CD4-positive, alpha-beta T cell (primary cell): ENCODE data around the gene C3orf70. TPM values are rescaled to one million over a fixed set of nuclear protein-coding genes. Genes with fewer than 3 reads are reported as not detected.

ENCODE experiments used
- ATAC-seq: fragments of 200-7000 bp; cut with Tn5 transposase; one replicate; pipeline ENCODE4 v1.10.0; 2022; ENCODE audit warnings: mild to moderate bottlenecking; ENCODE audit not compliant: poor library complexity
- CTCF ChIA-PET: fragments of 350-600 bp; sonication (Branson Sonifier 250); formaldehyde crosslinking; loops from one replicate; lab custom pipeline; 2021; ENCODE audit warnings: antibody characterized with exemption, inconsistent platforms; lab: Charles Lee
- POLR2A ChIA-PET: fragments of 350-600 bp; sonication (Branson Sonifier 250); formaldehyde crosslinking; loops from one replicate; lab custom pipeline; 2021; ENCODE audit warnings: antibody characterized with exemption, inconsistent platforms; lab: Charles Lee
- DNase-seq, 14 experiments: peaks; one replicate each; pipeline ENCODE4 v3.0.0-alpha.2; 2013 to 2020; ENCODE audit warnings: mixed read lengths in 2 of 14
- H3K27ac ChIP-seq, 2 donors: one replicate each; pipeline versions ENCODE4 v1.5.1 to v1.7.0; 2013; ENCODE audit warnings: low read length in 2 of 2, low read depth in 1 of 2, mild to moderate bottlenecking in 1 of 2
- H3K27me3 ChIP-seq, 2 experiments: 1 replicate in 1 of 2; 2 replicates in 1 of 2; pipeline versions ENCODE4 v1.6.1 to v1.7.0; 2013; ENCODE audit warnings: low read length in 2 of 2, control low read depth in 1 of 2, mild to moderate bottlenecking in 1 of 2, moderate library complexity in 1 of 2; ENCODE audit not compliant: insufficient read depth in 2 of 2, control insufficient read depth in 1 of 2
- H3K36me3 ChIP-seq: one replicate; pipeline ENCODE4 v1.6.1; 2013; ENCODE audit warnings: low read length, control low read depth; ENCODE audit not compliant: insufficient read depth
- H3K4me1 ChIP-seq: one replicate; pipeline ENCODE4 v1.6.1; 2013; ENCODE audit warnings: low read length, control low read depth; ENCODE audit not compliant: insufficient read depth
- H3K4me3 ChIP-seq: one replicate; pipeline ENCODE4 v1.5.1; 2013; ENCODE audit warnings: mild to moderate bottlenecking, low read length, moderate library complexity
- H3K9me3 ChIP-seq, 2 experiments: 1 replicate in 1 of 2; 2 replicates in 1 of 2; pipeline versions ENCODE4 v1.6.1 to v1.7.0; 2013; ENCODE audit warnings: low read length in 2 of 2, mild to moderate bottlenecking in 2 of 2, control low read depth in 1 of 2, moderate library complexity in 1 of 2; ENCODE audit not compliant: control insufficient read depth in 1 of 2, insufficient read depth in 1 of 2
- H3K27ac Mint-ChIP-seq: one replicate; pipeline ENCODE4 v1.8.0; 2020; ENCODE audit warnings: mixed read lengths
- H3K27me3 Mint-ChIP-seq: one replicate; pipeline ENCODE4 v1.8.0; 2021; ENCODE audit warnings: mixed read lengths
- H3K36me3 Mint-ChIP-seq: one replicate; pipeline ENCODE4 v1.8.0; 2021; ENCODE audit warnings: low read depth, mixed read lengths
- H3K4me1 Mint-ChIP-seq: one replicate; pipeline ENCODE4 v1.8.0; 2021; ENCODE audit warnings: low read depth, mixed read lengths
- H3K4me3 Mint-ChIP-seq: one replicate; pipeline ENCODE4 v1.8.0; 2020; ENCODE audit warnings: mild to moderate bottlenecking, mixed read lengths
- H3K9me3 Mint-ChIP-seq: one replicate; pipeline ENCODE4 v1.8.0; 2020; ENCODE audit warnings: mixed read lengths
- intact Hi-C, 2 experiments: fragments of 100-400 bp; cut with DNase I in 1 of 2; cut with micrococcal nuclease in 1 of 2; formaldehyde crosslinking; loops; one replicate each; pipeline versions ENCODE4 v1.15.1 to v1.9.0; 2023 to 2025; cut with DNase I, micrococcal nuclease
- total RNA-seq, 174 experiments: library from RNA in 2 of 174; stranded (reverse) in 2 of 174; gene quantifications; one replicate each; pipeline ENCODE4 v1.2.3 and lab custom pipeline; 2021 to 2026
- TF ChIP-seq, protein P1 (sequence below): fragments of 200-600 bp; IDR thresholded peaks from one replicate; pipeline ENCODE4 v1.8.0; 2022; ENCODE audit warnings: antibody characterized with exemption, mild to moderate bottlenecking

C3orf70 gene
- total RNA-seq, 2 experiments from 2014 or later, result not detected

DNA sequence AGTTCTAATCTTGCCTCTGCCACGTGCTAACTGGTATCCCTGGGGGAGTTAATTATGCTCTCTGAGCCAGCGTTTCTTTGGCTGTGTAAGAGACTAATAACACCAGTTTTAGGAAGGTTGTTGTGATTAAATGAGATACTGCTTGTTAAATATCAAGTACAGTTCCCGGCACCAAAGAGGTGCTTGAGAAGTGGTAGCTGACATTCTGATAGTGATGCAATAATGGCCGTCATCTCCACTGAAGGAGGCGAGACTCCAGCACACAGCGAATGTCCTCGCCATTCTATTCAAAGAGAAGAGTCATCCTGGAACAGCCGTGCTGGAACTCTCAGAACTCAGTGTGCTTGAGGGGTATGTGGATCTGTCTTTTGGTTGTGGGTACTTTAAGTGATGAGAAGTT lies 9.8 kb upstream of the C3orf70 start:
- Histone ChIP-seq H3K4me3 (no peak overlapping the region), H3K27me3 (peaks cover 0 to 2% of the 10 kb centered on the region in 2 experiments), H3K36me3 (no peaks in the 10 kb centered on the region), H3K9me3 (no peaks in the 10 kb centered on the region), H3K27ac (no peak overlapping the region), H3K4me1 (no peaks in the 10 kb centered on the region)
- ChIA-PET POLR2A (no interaction called here), CTCF (no interaction called here)
- no peaks in the 10 kb centered on the region for H3K9me3 Mint-ChIP-seq
- no peak overlapping the region for H3K27ac Mint-ChIP-seq
- DNase-seq, result no peak
- intact Hi-C loops, result no loop called here
- H3K4me3 Mint-ChIP-seq, result no peak overlapping the region
- ATAC-seq, result no peak
- TF ChIP-seq, protein P1, sequence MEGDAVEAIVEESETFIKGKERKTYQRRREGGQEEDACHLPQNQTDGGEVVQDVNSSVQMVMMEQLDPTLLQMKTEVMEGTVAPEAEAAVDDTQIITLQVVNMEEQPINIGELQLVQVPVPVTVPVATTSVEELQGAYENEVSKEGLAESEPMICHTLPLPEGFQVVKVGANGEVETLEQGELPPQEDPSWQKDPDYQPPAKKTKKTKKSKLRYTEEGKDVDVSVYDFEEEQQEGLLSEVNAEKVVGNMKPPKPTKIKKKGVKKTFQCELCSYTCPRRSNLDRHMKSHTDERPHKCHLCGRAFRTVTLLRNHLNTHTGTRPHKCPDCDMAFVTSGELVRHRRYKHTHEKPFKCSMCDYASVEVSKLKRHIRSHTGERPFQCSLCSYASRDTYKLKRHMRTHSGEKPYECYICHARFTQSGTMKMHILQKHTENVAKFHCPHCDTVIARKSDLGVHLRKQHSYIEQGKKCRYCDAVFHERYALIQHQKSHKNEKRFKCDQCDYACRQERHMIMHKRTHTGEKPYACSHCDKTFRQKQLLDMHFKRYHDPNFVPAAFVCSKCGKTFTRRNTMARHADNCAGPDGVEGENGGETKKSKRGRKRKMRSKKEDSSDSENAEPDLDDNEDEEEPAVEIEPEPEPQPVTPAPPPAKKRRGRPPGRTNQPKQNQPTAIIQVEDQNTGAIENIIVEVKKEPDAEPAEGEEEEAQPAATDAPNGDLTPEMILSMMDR, result no peak
- H3K36me3 Mint-ChIP-seq, result no peaks in the 10 kb centered on the region
- peaks cover 38% of the 10 kb centered on the region for H3K27me3 Mint-ChIP-seq
- H3K4me1 Mint-ChIP-seq, result no peaks in the 10 kb centered on the region

DNA sequence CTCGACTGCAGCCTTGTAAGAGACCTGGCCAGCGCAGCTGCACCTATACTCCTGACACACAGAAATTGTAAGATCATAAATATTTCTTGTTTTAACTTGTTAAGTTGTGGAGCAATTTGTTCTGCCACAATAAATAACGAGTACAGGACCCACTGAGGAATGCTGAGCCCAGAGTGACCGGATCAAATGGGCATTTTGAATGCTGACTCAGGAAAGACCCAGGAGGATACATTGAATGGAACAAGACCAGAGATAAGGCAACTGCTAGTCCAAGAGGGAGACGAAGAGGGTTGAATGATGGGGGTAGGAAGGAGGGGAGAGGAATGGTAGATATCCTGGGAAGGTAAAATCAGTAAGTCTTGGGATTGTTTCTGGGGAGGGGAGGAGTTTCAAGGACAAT lies 8.9 kb upstream of the C3orf70 start:
- no peak overlapping the region for H3K4me3 ChIP-seq
- peaks cover 0 to 2% of the 10 kb centered on the region in 2 experiments for H3K27me3 ChIP-seq
- no peak for DNase-seq
- no peaks in the 10 kb centered on the region for H3K4me1 ChIP-seq
- no peak for ATAC-seq
- Mint-ChIP-seq H3K9me3 (no peaks in the 10 kb centered on the region), H3K4me1 (no peaks in the 10 kb centered on the region), H3K36me3 (no peaks in the 10 kb centered on the region), H3K27me3 (peaks cover 47% of the 10 kb centered on the region), H3K4me3 (no peak overlapping the region), H3K27ac (no peak overlapping the region)
- POLR2A ChIA-PET, result no interaction called here
- no peaks in the 10 kb centered on the region for H3K36me3 ChIP-seq
- CTCF ChIA-PET, result no interaction called here
- H3K27ac ChIP-seq, result no peak overlapping the region
- TF ChIP-seq, protein P1, result no peak
- intact Hi-C loops, result no loop called here
- H3K9me3 ChIP-seq, result no peaks in the 10 kb centered on the region

DNA sequence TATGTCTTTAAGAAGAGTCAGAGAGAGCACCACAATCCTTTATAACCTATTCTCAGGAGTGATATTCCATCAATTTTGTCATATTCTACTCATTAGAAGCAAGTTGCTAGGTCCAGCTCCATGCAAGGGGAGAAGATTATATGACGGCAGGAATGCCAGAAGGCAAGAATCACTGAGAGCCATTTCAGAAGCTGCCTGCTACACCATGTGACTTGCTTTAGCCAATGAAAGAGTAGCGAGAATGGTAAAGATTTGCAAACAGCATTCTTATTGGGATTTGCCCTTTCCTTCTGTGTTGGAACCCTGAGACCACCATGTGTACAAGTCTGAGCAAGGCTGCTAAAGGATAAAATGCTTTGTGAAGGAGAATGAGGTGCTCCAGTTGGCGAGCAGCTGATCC lies 4.5 kb upstream of the C3orf70 start:
- H3K9me3 Mint-ChIP-seq, result no peaks in the 10 kb centered on the region
- ChIA-PET CTCF (no interaction called here), POLR2A (no interaction called here)
- Histone ChIP-seq H3K36me3 (no peaks in the 10 kb centered on the region), H3K4me3 (no peak overlapping the region), H3K27ac (no peak overlapping the region), H3K27me3 (peaks cover 15 to 16% of the 10 kb centered on the region in 2 experiments), H3K4me1 (peaks cover 6% of the 10 kb centered on the region), H3K9me3 (no peaks in the 10 kb centered on the region)
- H3K36me3 Mint-ChIP-seq, result no peaks in the 10 kb centered on the region
- intact Hi-C loops, result no loop called here
- TF ChIP-seq, protein P1, result no peak
- H3K27me3 Mint-ChIP-seq, result peaks cover 34% of the 10 kb centered on the region
- no peaks in the 10 kb centered on the region for H3K4me1 Mint-ChIP-seq
- DNase-seq (no peak), ATAC-seq (no peak)
- H3K4me3 Mint-ChIP-seq, result no peak overlapping the region
- no peak overlapping the region for H3K27ac Mint-ChIP-seq
